K562 (cell line): ENCODE results near the gene SLC2A10. TPM values are rescaled to one million over a fixed set of nuclear protein-coding genes. Genes with fewer than 3 reads are reported as not detected.

ENCODE experiments used
- ATAC-seq: fragments of 200-7000 bp; cut with Tn5 transposase; 3 replicates; pipeline ENCODE4 v1.9.1; 2020; ENCODE audit warnings: moderate library complexity
- BruUV-seq: library from RNA; stranded (reverse); fragments of 400-500 nt; replicated peaks from 2 replicates; lab custom pipeline; 2021; lab: Mats Ljungman, UMichigan
- CTCF ChIA-PET: fragments of 300-600 bp; formaldehyde crosslinking; extraction: SDS; loops from one replicate; lab custom pipeline; 2021; ENCODE audit warnings: low intra/inter-chr PET ratio; lab: Yijun Ruan, JAX
- POLR2A ChIA-PET: fragments of 300-600, 350-650 bp; sonication (Branson Sonifier 250); formaldehyde crosslinking; extraction: SDS; loops from one replicate; lab custom pipeline; 2021; ENCODE audit warnings: antibody characterized with exemption, inconsistent platforms; lab: Yijun Ruan, JAX
- DNase-seq, 4 experiments: peaks; one replicate each; pipeline versions ENCODE4 v3.0.0 to v3.0.0-alpha.2; 2011 to 2018; ENCODE audit warnings: low spot score in 3 of 4, mixed read lengths in 3 of 4; ENCODE audit errors: extremely low read depth in 1 of 4
- FAIRE-seq: peaks from 2 replicates; lab custom pipeline; 2011; peaks lifted over from hg19 to GRCh38; lab: Jason Lieb, UNC
- H2AFZ ChIP-seq: 2 replicates; pipeline ENCODE4 v1.6.0; 2011; ENCODE audit warnings: low read depth, low read length, control low read depth, inconsistent platforms
- H3K27ac ChIP-seq: fragments of 200-600 bp; 3 replicates; pipeline ENCODE4 v1.8.0; 2011; ENCODE audit warnings: low read depth, mild to moderate bottlenecking, control low read depth, inconsistent platforms, low read length, moderate library complexity, mixed read lengths; ENCODE audit errors: extremely low read depth
- H3K27me3 ChIP-seq, 2 experiments: fragments of 300-600 bp in 1 of 2; 2 replicates in 1 of 2; 3 replicates in 1 of 2; pipeline versions ENCODE4 v1.6.0 to v1.8.0; 2011; ENCODE audit warnings: inconsistent platforms in 2 of 2, low read length in 2 of 2, mild to moderate bottlenecking in 1 of 2, mixed read lengths in 1 of 2, moderate library complexity in 1 of 2; ENCODE audit not compliant: control insufficient read depth in 2 of 2, insufficient read depth in 2 of 2
- H3K36me3 ChIP-seq: fragments of 300-600 bp; 3 replicates; pipeline ENCODE4 v1.8.0; 2011; ENCODE audit warnings: mild to moderate bottlenecking, low read length, inconsistent platforms; ENCODE audit not compliant: control insufficient read depth, insufficient read depth
- H3K4me1 ChIP-seq, 2 experiments: fragments of 200-600 bp in 1 of 2; replicated peaks in 1 of 2; 2 replicates in 1 of 2; 3 replicates in 1 of 2; pipeline versions ENCODE4 v1.5.1 to v1.8.0; 2011; ENCODE audit warnings: inconsistent platforms in 2 of 2, low read length in 2 of 2, mild to moderate bottlenecking in 1 of 2, mixed read lengths in 1 of 2, moderate library complexity in 1 of 2; ENCODE audit not compliant: control insufficient read depth in 2 of 2, insufficient read depth in 2 of 2
- H3K4me2 ChIP-seq: 2 replicates; pipeline ENCODE4 v1.6.1; 2011; ENCODE audit warnings: low read length, control low read depth, inconsistent platforms, mixed read lengths; ENCODE audit not compliant: insufficient read depth
- H3K4me3 ChIP-seq: fragments of 200-600 bp; sonication (generic), shearing (Covaris generic); 2 replicates; pipeline ENCODE4 v1.5.1; 2016; ENCODE audit warnings: control low read depth, inconsistent platforms
- H3K79me2 ChIP-seq: fragments of 200-600 bp; 3 replicates; pipeline ENCODE4 v1.8.0; 2011; ENCODE audit warnings: low read length, inconsistent platforms; ENCODE audit not compliant: control insufficient read depth, insufficient read depth
- H3K9ac ChIP-seq, 2 experiments: 2 replicates each; pipeline versions ENCODE4 v1.6.0 to v1.6.1; 2011; ENCODE audit warnings: low read depth in 2 of 2, low read length in 2 of 2, control low read depth in 1 of 2, inconsistent platforms in 1 of 2, mild to moderate bottlenecking in 1 of 2, mixed read lengths in 1 of 2; ENCODE audit not compliant: insufficient read depth in 1 of 2
- H3K9me1 ChIP-seq: one replicate; pipeline ENCODE4 v1.6.0; 2011; ENCODE audit warnings: inconsistent platforms, mild to moderate bottlenecking, low read length, moderate library complexity; ENCODE audit not compliant: control insufficient read depth, insufficient read depth
- H3K9me3 ChIP-seq: replicated peaks from 2 replicates; pipeline ENCODE4 v1.5.1; 2011; ENCODE audit warnings: low read depth, low read length, inconsistent platforms; ENCODE audit not compliant: control insufficient read depth, insufficient read depth
- H4K20me1 ChIP-seq: replicated peaks from 2 replicates; pipeline ENCODE4 v1.6.1; 2011; ENCODE audit warnings: low read length, inconsistent platforms, mixed read lengths; ENCODE audit not compliant: control insufficient read depth, insufficient read depth
- BRD4 ChIP-seq: fragments of 200-600 bp; sonication (generic); IDR thresholded peaks from 2 replicates; pipeline ENCODE4 v1.6.1; 2017; ENCODE audit warnings: inconsistent platforms
- MYNN ChIP-seq, 2 experiments: sonication (generic); formaldehyde crosslinking in 1 of 2; IDR thresholded peaks; 2 replicates each; pipeline versions ENCODE4 v1.5.0 to v1.6.1; 2016 to 2020; ENCODE audit warnings: antibody characterized with exemption in 1 of 2, missing genetic modification reagents in 1 of 2
- NR2C1 ChIP-seq, 2 experiments: fragments of 450-650 bp; IDR thresholded peaks; 2 replicates each; pipeline ENCODE4 v1.6.1; 2017; ENCODE audit warnings: mild to moderate bottlenecking in 2 of 2, antibody characterized with exemption in 1 of 2, inconsistent platforms in 1 of 2, missing compliant biosample characterization in 1 of 2, missing genetic modification characterization in 1 of 2
- PML ChIP-seq: IDR thresholded peaks from 2 replicates; pipeline ENCODE4 v1.6.1; 2012; ENCODE audit warnings: low read length, inconsistent platforms
- PRPF4 ChIP-seq: fragments of 200-400 bp; formaldehyde crosslinking; IDR thresholded peaks from one replicate; pipeline ENCODE4 v1.6.1; 2017; ENCODE audit warnings: low read length, low read depth, mild to moderate bottlenecking; ENCODE audit not compliant: insufficient read depth, poor library complexity, severe bottlenecking
- SMC3 ChIP-seq: conservative IDR thresholded peaks from 2 replicates; pipeline ENCODE4 v1.6.1; 2011; ENCODE audit warnings: low read depth, low read length, improper control_type of control experiment; ENCODE audit not compliant: insufficient read depth
- SRSF7 ChIP-seq: fragments of 200-400 bp; formaldehyde crosslinking; optimal IDR thresholded peaks from 2 replicates; pipeline ENCODE3; 2017; ENCODE audit warnings: mild to moderate bottlenecking, low read depth, low read length
- U2AF2 ChIP-seq: fragments of 200-400 bp; formaldehyde crosslinking; optimal IDR thresholded peaks from 2 replicates; pipeline ENCODE3; 2017; ENCODE audit warnings: low read depth, mild to moderate bottlenecking, low read length
- ZNF280B ChIP-seq: fragments of 250-450 bp; sonication (Bioruptor Pico); IDR thresholded peaks from 2 replicates; pipeline ENCODE4 v1.5.1; 2021; ENCODE audit warnings: mild to moderate bottlenecking
- WGBS: fragments of 100-300 bp; shearing (Covaris generic); methylation state at CpG from one replicate; pipeline ENCODE4 v1.1.6; 2016; ENCODE audit warnings: low coverage, mixed read lengths; ENCODE audit not compliant: insufficient coverage; ENCODE audit errors: missing lambda C conversion rate; 5-methylcytosine and 5-hydroxymethylcytosine counted together
- in situ Hi-C: fragments of 300-500 bp; cut with MboI; formaldehyde crosslinking; loops from 4 replicates; pipeline ENCODE4 v1.15.0; 2018; ENCODE audit warnings: inconsistent platforms, mixed read lengths
- intact Hi-C: fragments of 100-400 bp; cut with micrococcal nuclease; formaldehyde crosslinking; loops from 2 replicates; pipeline ENCODE4 v1.14.2; 2022
- polyA plus RNA-seq, 8 experiments: library from polyadenylated mRNA; depleted of rRNA in 4 of 8; stranded (reverse) in 5 of 8; unstranded in 3 of 8; fragments of >200 nt; fragmentation: Nextera tagmentation in 2 of 8; fragmentation: Illumina TruSeq in 1 of 8; extraction: Ambion mirVana in 2 of 8; extraction: Trizol in 1 of 8; gene quantifications; 2 replicates each; pipeline versions ENCODE4 v1.2.1 to v1.2.3, GENCODE V29; 2011 to 2014; ENCODE audit warnings: inconsistent platforms in 1 of 8, missing spikeins in 1 of 8
- total RNA-seq, 7 experiments: library from RNA; depleted of rRNA in 6 of 7; stranded (reverse); fragments of >200 nt in 6 of 7; fragmentation: Illumina TruSeq in 2 of 7; extraction: Trizol in 2 of 7; gene quantifications; 2 replicates each; pipeline versions ENCODE4 v1.2.1 to v1.2.3, GENCODE V29; 2011 to 2021; ENCODE audit warnings: low replicate concordance in 1 of 7

The SLC2A10 gene
- total and polyA plus RNA-seq, 9 of the 15 experiments (the other 6 are each of a cell fraction or from before 2014, with no cell fraction given), result 0.01 to 1.8 (median 0.10) TPM

GRCh38 chr20:46735436-46735835 lies 26.0 kb downstream of the SLC2A10 start (continued):
- TF ChIP-seq ZNF280B (CRISPR knock-in tag), result no peak
- TF ChIP-seq BRD4, result no peak
- TF ChIP-seq SMC3, result no peak

- FAIRE-seq, result no peak
Observed at GRCh38 chr20:46739431-46740213, 30.2 kb downstream of the SLC2A10 start.

More at GRCh38 chr20:46739431-46740213, 30.2 kb downstream of the SLC2A10 start:
- H3K9me1 ChIP-seq, result no peaks in the 10 kb centered on the region
- ATAC-seq (no peak), DNase-seq (no peak)
- H3K9ac ChIP-seq, result no peak overlapping the region
- ChIA-PET POLR2A (no interaction called here), CTCF (no interaction called here)
- WGBS, result 0% methylated on average over 4 of the region's 4 CpGs
- no peak overlapping the region for H3K4me3 ChIP-seq
- no TSS peak for BruUV-seq
- TF ChIP-seq PML, result no peak
- no peak for TF ChIP-seq PRPF4
- no peak for TF ChIP-seq SRSF7
- TF ChIP-seq NR2C1 (IDR thresholded peaks at IDR 0.05), result no peak
- TF ChIP-seq NR2C1 (tag; IDR thresholded peaks at IDR 0.05), result no peak
- no peak for TF ChIP-seq U2AF2
- no peak for TF ChIP-seq MYNN (IDR thresholded peaks at IDR 0.05)
- TF ChIP-seq MYNN (CRISPR knock-in tag; IDR thresholded peaks at IDR 0.05), result no peak
- no peaks in the 10 kb centered on the region for H3K9me3 ChIP-seq
- no peaks in the 10 kb centered on the region for H3K79me2 ChIP-seq
- in situ Hi-C loops, result no loop called here
- intact Hi-C loops, result no loop called here
- H3K4me1 ChIP-seq, result no peaks in the 10 kb centered on the region
- peak overlapping the region; percentile 28; the same call in 1 of the 2 replicates for H2AFZ ChIP-seq
- no peaks in the 10 kb centered on the region for H4K20me1 ChIP-seq
- no peak overlapping the region for H3K27ac ChIP-seq
- no peaks in the 10 kb centered on the region for H3K36me3 ChIP-seq
- peaks cover 0 to 15% of the 10 kb centered on the region in 2 experiments; a peak in 4 of 5 replicates for H3K27me3 ChIP-seq
- H3K4me2 ChIP-seq, result no peak overlapping the region; the same call in 1 of the 2 replicates
